GM20431 (cell line): ENCODE measurements around the gene PPP2R5B.

Source experiments
- in situ Hi-C: fragments of 300-500 bp; cut with MseI, MboI; formaldehyde crosslinking; loops from one replicate; pipeline ENCODE4 v1.15.0; 2020; ENCODE audit warnings: low sequenced_read_pairs; ENCODE audit not compliant: unreplicated experiment

PPP2R5B gene

GRCh38 chr11:64888406-64888728, 36.1 kb upstream of the PPP2R5B start:
- in situ Hi-C loops: no loop called here

GRCh38 chr11:64888729-64889511, 35.6 kb upstream of the PPP2R5B start:
- in situ Hi-C loops: no loop called here

- in situ Hi-C loops: loop anchor here (10.0 kb wide), 1 partner anchor 46 kb away; the partner anchor contains the start of gene CDC42BPG
Observed at GRCh38 chr11:64890522-64890939, 34.0 kb upstream of the PPP2R5B start.

GRCh38 chr11:64891215-64891848, 33.2 kb upstream of the PPP2R5B start:
- in situ Hi-C loops: loop anchor here (10.0 kb wide), 1 partner anchor 47 kb away; the partner anchor contains the start of gene CDC42BPG

- in situ Hi-C loops: loop anchor here (10.0 kb wide), 1 partner anchor 47 kb away; the partner anchor contains the start of gene CDC42BPG
Observed at GRCh38 chr11:64891880-64892279, 32.6 kb upstream of the PPP2R5B start.

- in situ Hi-C loops: loop anchor here (10.0 kb wide), 1 partner anchor 48 kb away; the partner anchor contains the start of gene CDC42BPG
Observed at GRCh38 chr11:64892411-64892831, 32.1 kb upstream of the PPP2R5B start.

- in situ Hi-C loops: loop anchor here (10.0 kb wide), 1 partner anchor 48 kb away; the partner anchor contains the start of gene CDC42BPG
Observed at GRCh38 chr11:64892838-64893193, 31.7 kb upstream of the PPP2R5B start.

GRCh38 chr11:64893194-64894069, 31.1 kb upstream of the PPP2R5B start:
- in situ Hi-C loops: loop anchor here (10.0 kb wide), 1 partner anchor 49 kb away; the partner anchor contains the start of gene CDC42BPG

- in situ Hi-C loops: loop anchor here (10.0 kb wide), 1 partner anchor 49 kb away; the partner anchor contains the start of gene CDC42BPG
Observed at GRCh38 chr11:64894070-64894811, 30.2 kb upstream of the PPP2R5B start.

GRCh38 chr11:64894812-64895452, 29.6 kb upstream of the PPP2R5B start:
- in situ Hi-C loops: loop anchor here (10.0 kb wide), 1 partner anchor 50 kb away; the partner anchor contains the start of gene CDC42BPG

- in situ Hi-C loops: loop anchor here (10.0 kb wide), 1 partner anchor 52 kb away; the partner anchor contains the start of gene CDC42BPG
Observed at GRCh38 chr11:64896448-64897022, 28.0 kb upstream of the PPP2R5B start.

- in situ Hi-C loops: loop anchor here (10.0 kb wide), 1 partner anchor 53 kb away; the partner anchor contains the start of gene CDC42BPG
Observed at GRCh38 chr11:64897381-64898075, 27.0 kb upstream of the PPP2R5B start.

GRCh38 chr11:64898076-64898445, 26.4 kb upstream of the PPP2R5B start:
- in situ Hi-C loops: loop anchor here (10.0 kb wide), 1 partner anchor 53 kb away; the partner anchor contains the start of gene CDC42BPG

- in situ Hi-C loops: loop anchor here (10.0 kb wide), 1 partner anchor 54 kb away; the partner anchor contains the start of gene CDC42BPG
Observed at GRCh38 chr11:64898541-64898940, 25.9 kb upstream of the PPP2R5B start.

GRCh38 chr11:64900263-64900678, 24.2 kb upstream of the PPP2R5B start:
- in situ Hi-C loops: no loop called here

- in situ Hi-C loops: no loop called here
Observed at GRCh38 chr11:64900774-64901173, 23.7 kb upstream of the PPP2R5B start.

GRCh38 chr11:64902102-64902900, 22.2 kb upstream of the PPP2R5B start:
- in situ Hi-C loops: no loop called here
